ENCODE measurements around the gene CD52. TPM values are rescaled to one million over a fixed set of nuclear protein-coding genes. Genes with fewer than 3 reads are reported as not detected.

CD52 gene, protein sequence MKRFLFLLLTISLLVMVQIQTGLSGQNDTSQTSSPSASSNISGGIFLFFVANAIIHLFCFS
- total RNA-seq = 10 to 100 TPM in 2 of 3 donors, 1 to 10 TPM in 1; 8.3 to 12.8 (median 12.3) TPM

GRCh38 chr1:26317612-26318337, at the start of gene CD52:
TSS of gene CD52 (plus strand) at chr1:26317958. CDS start at chr1:26318018, 60 bp downstream.
- Histone ChIP-seq H3K27me3 (no peaks in the 10 kb centered on the region), H3K4me3 (peak within 1 kb of the TSS in 2 of 3 donors; percentile 13 to 22), H3K36me3 (no peaks in the 10 kb centered on the region), H3K4me1 (peaks cover 0 to 4% of the 10 kb centered on the region in 2 donors), H3K27ac (no peak within 1 kb of the TSS), H3K9me3 (no peaks in the 10 kb centered on the region)
- TF ChIP-seq CTCF (IDR thresholded peaks at IDR 0.05) (no peak), POLR2A (IDR thresholded peaks at IDR 0.05) (no peak), POLR2AphosphoS5 (IDR thresholded peaks at IDR 0.05) (no peak)
- DNase-seq (ENCODE audit: low spot score in 2 of 2) = no peak
- intact Hi-C loops (cut with DNase I; ENCODE audit: low total_unique reads) = no loop called here

DNA sequence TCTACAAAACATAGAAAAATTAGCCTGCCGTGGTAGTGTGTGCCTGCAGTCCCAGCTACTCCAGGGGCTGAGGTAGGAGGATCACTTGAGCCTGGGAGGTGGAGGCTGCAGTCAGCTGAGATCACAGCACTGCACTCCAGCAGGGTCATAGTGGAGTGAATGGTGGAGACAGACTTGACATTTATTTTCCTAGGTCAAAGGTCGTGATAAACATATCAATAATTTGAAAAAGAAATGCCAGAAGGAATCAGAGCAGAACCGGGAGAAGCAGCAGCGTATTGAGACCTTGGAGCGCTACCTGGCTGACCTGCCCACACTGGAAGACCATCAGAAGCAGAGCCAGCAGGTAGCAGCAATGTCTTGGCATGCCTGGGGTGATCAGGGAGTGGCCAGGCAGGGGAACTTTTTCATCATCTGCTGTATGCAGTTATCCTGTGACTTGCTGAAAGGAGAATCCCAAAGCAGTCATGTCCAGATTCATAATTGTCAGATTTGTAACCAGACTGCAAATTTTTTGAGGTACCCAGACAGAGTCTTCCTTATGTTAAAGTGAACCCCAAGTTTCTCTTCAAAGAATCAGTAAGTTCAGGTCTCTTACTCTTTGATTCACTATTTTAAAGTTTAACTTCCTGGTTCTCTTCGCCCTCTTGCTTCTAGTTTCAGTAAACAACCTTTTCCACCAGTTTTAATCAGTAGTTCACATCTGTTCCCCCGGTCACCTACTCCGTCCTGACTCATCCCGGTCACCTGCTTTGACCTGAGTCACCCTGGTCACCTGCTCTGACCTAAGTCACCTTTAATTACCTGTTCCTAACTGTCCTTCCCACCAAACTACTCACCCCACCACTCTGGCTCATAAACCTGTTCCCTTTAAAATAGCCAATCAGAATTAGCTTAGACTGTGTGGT, 49.2 kb upstream of the CD52 start:
- no peak overlapping the region for H3K4me3 ChIP-seq
- no peak overlapping the region for H3K27ac ChIP-seq
- H3K4me1 ChIP-seq = no peaks in the 10 kb centered on the region
- intact Hi-C loops (cut with DNase I; ENCODE audit: low total_unique reads) = no loop called here
- no peak for DNase-seq (ENCODE audit: low spot score in 2 of 2)
- TF ChIP-seq POLR2AphosphoS5 (IDR thresholded peaks at IDR 0.05) (no peak), CTCF (IDR thresholded peaks at IDR 0.05) (no peak), POLR2A (IDR thresholded peaks at IDR 0.05) (no peak)
- H3K27me3 ChIP-seq = no peaks in the 10 kb centered on the region
- H3K9me3 ChIP-seq = no peaks in the 10 kb centered on the region
- H3K36me3 ChIP-seq = no peaks in the 10 kb centered on the region

GRCh38 chr1:26269198-26269550, 48.6 kb upstream of the CD52 start:
- intact Hi-C loops (cut with DNase I; ENCODE audit: low total_unique reads) = no loop called here
- TF ChIP-seq CTCF (IDR thresholded peaks at IDR 0.05) = no peak
- TF ChIP-seq POLR2AphosphoS5 (IDR thresholded peaks at IDR 0.05) = no peak
- TF ChIP-seq POLR2A (IDR thresholded peaks at IDR 0.05) = no peak
- H3K27ac ChIP-seq = no peak overlapping the region
- no peak for DNase-seq (ENCODE audit: low spot score in 2 of 2)
- H3K27me3 ChIP-seq = no peaks in the 10 kb centered on the region
- H3K36me3 ChIP-seq = no peaks in the 10 kb centered on the region
- H3K9me3 ChIP-seq = no peaks in the 10 kb centered on the region
- H3K4me1 ChIP-seq = no peaks in the 10 kb centered on the region
- no peak overlapping the region for H3K4me3 ChIP-seq

DNA sequence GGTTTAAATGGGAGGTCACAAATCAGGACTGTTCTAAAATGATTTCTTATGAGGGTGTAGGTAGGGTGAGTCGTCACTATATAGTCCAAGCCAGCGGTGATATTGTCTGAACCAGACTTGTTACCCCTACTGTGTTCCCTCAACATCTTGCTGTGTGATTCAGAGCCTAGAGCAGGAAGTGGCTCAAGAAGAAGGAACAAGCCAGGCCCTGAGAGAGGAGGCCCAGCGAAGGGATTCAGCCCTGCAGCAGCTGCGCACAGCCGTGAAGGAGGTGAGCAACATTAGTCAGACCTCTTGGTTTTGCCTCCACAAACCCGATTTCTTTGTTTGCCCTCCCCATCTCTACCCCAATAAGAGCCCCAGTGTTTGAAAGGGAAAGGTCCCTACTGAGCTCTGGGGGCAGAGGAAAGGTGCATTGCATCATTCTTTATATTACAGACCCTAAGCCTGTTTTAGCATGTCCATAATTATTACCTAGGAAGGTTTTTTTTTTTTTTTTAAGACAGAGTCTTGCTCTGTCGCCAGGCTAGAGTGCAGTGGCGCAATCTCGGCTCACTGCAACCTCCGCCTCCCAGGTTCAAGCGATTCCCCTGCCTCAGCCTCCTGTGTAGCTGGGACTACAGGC, 42.8 kb upstream of the CD52 start:
- no peaks in the 10 kb centered on the region for H3K27me3 ChIP-seq
- no peak overlapping the region for H3K4me3 ChIP-seq
- intact Hi-C loops (cut with DNase I; ENCODE audit: low total_unique reads) = loop anchor here (5.0 kb wide), 1 partner anchor 47 kb away; no protein-coding TSS in a partner anchor

More for the DNA sequence above, 42.8 kb upstream of the CD52 start:
- H3K36me3 ChIP-seq = no peaks in the 10 kb centered on the region
- TF ChIP-seq POLR2A (IDR thresholded peaks at IDR 0.05) = no peak
- DNase-seq (ENCODE audit: low spot score in 2 of 2) = no peak
- H3K27ac ChIP-seq = peak overlapping the region; percentile 95 to 97
- H3K9me3 ChIP-seq = no peaks in the 10 kb centered on the region
- H3K4me1 ChIP-seq = peaks cover 11 to 28% of the 10 kb centered on the region in 2 donors
